ENCODE results near the gene WWOX. TPM values are rescaled to one million over a fixed set of nuclear protein-coding genes. Genes with fewer than 3 reads are reported as not detected.

WWOX gene
- total and polyA plus RNA-seq, 2 of the 4 experiments (the other 2 are of a cell fraction), result 2.7 to 5.4 TPM

GRCh38 chr16:79190542-79190941 lies 1091.1 kb downstream of the WWOX start:
- WGBS, 2 experiments (ENCODE audit: extremely low coverage in 2 of 2, insufficient read length in 1 of 2), result no CpG with 5 or more reads among the region's 1 CpG
- H2BK20ac ChIP-seq (ENCODE audit: low read depth, low read length), result no peak overlapping the region
- no peak overlapping the region for H2BK120ac ChIP-seq (ENCODE audit: low read depth, low read length)
- dilution Hi-C loops (cut with HindIII; ENCODE audit: low sequenced_read_pairs, unreplicated experiment), result no loop called here
- ATAC-seq (ENCODE audit: low read depth) (no peak), DNase-seq (no peak)
- intact Hi-C loops (cut with micrococcal nuclease), result no loop called here
- no peaks in the 10 kb centered on the region for H3K9me1 ChIP-seq (ENCODE audit: insufficient read depth, low read length)
- ChIA-PET CTCF (no interaction called here), POLR2A (ENCODE audit: unreplicated experiment) (no interaction called here)
- H4K91ac ChIP-seq (ENCODE audit: insufficient read depth, low read depth, low read length), result no peak overlapping the region
- no peak overlapping the region for H3K4me3 ChIP-seq (ENCODE audit: insufficient read depth, low read depth, low read length)
- H3K27ac ChIP-seq (ENCODE audit: insufficient read depth, low read length), result no peak overlapping the region
- no peaks in the 10 kb centered on the region for H3K36me3 ChIP-seq (ENCODE audit: control insufficient read depth, insufficient read depth, low read length)
- H3K9ac ChIP-seq (ENCODE audit: low read depth, low read length), result no peak overlapping the region
- H3K27me3 ChIP-seq (ENCODE audit: control insufficient read depth, insufficient read depth, low read length), result no peaks in the 10 kb centered on the region
- H4K5ac ChIP-seq (ENCODE audit: low read depth, low read length), result no peak overlapping the region
- H2BK5ac ChIP-seq (ENCODE audit: low read depth, low read length, poor library complexity, severe bottlenecking), result no peak overlapping the region
- no TSS peak for BruUV-seq (replicated peaks)
- no peak overlapping the region for H3K23ac ChIP-seq (ENCODE audit: low read depth, low read length)
- H3K18ac ChIP-seq (ENCODE audit: low read depth, low read length), result no peak overlapping the region
- no peak overlapping the region for H3K14ac ChIP-seq (replicated peaks; ENCODE audit: low read depth, low read length)
- TF ChIP-seq POLR2A (IDR thresholded peaks at IDR 0.05; ENCODE audit: low read depth, low read length) (no peak), SMC3 (IDR thresholded peaks at IDR 0.05; ENCODE audit: low read depth, low read length) (no peak), CHD1 (IDR thresholded peaks at IDR 0.05; ENCODE audit: low read depth, low read length) (no peak), MAZ (IDR thresholded peaks at IDR 0.05; ENCODE audit: borderline replicate concordance, low read depth, low read length) (no peak), FOS (IDR thresholded peaks at IDR 0.05; ENCODE audit: low read depth, low read length) (no peak), RAD21 (IDR thresholded peaks at IDR 0.05; ENCODE audit: low read length) (no peak), RCOR1 (IDR thresholded peaks at IDR 0.05; ENCODE audit: insufficient replicate concordance, low read length) (no peak), MAFK (IDR thresholded peaks at IDR 0.05; ENCODE audit: low read depth, low read length) (no peak), MXI1 (IDR thresholded peaks at IDR 0.05; ENCODE audit: borderline replicate concordance, low read depth, low read length) (no peak), RFX5 (IDR thresholded peaks at IDR 0.05; ENCODE audit: low read depth, low read length) (no peak)
- TF ChIP-seq, protein P1, sequence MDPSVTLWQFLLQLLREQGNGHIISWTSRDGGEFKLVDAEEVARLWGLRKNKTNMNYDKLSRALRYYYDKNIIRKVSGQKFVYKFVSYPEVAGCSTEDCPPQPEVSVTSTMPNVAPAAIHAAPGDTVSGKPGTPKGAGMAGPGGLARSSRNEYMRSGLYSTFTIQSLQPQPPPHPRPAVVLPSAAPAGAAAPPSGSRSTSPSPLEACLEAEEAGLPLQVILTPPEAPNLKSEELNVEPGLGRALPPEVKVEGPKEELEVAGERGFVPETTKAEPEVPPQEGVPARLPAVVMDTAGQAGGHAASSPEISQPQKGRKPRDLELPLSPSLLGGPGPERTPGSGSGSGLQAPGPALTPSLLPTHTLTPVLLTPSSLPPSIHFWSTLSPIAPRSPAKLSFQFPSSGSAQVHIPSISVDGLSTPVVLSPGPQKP (IDR thresholded peaks at IDR 0.05; ENCODE audit: borderline replicate concordance, low read depth, low read length), result no peak
- TF ChIP-seq, protein P2, sequence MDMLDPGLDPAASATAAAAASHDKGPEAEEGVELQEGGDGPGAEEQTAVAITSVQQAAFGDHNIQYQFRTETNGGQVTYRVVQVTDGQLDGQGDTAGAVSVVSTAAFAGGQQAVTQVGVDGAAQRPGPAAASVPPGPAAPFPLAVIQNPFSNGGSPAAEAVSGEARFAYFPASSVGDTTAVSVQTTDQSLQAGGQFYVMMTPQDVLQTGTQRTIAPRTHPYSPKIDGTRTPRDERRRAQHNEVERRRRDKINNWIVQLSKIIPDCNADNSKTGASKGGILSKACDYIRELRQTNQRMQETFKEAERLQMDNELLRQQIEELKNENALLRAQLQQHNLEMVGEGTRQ (IDR thresholded peaks at IDR 0.05; ENCODE audit: low read depth, low read length), result no peak
- H3K9me3 ChIP-seq (ENCODE audit: control insufficient read depth, insufficient read depth, low read length), result peaks cover 26% of the 10 kb centered on the region
- no peak overlapping the region for H3K56ac ChIP-seq (ENCODE audit: extremely low read depth, insufficient read depth, low read length)
- no peak overlapping the region for H2AFZ ChIP-seq (replicated peaks; ENCODE audit: low read length, poor library complexity)
- H4K8ac ChIP-seq (ENCODE audit: low read depth in 2 of 2, low read length in 2 of 2), result no peak overlapping the region
- H4K20me1 ChIP-seq (ENCODE audit: insufficient read depth, low read length), result no peaks in the 10 kb centered on the region
- H3K79me1 ChIP-seq (ENCODE audit: low read depth in 1 of 2, low read length in 2 of 2), result no peaks in the 10 kb centered on the region
- no peaks in the 10 kb centered on the region for H3K4me1 ChIP-seq (ENCODE audit: control insufficient read depth, insufficient read depth, low read length)
- no peak overlapping the region for H2AK9ac ChIP-seq (replicated peaks; ENCODE audit: low read depth, low read length, poor library complexity)
- no peak overlapping the region for H2BK15ac ChIP-seq (ENCODE audit: low read depth, low read length)
- H2AK5ac ChIP-seq (ENCODE audit: low read depth, low read length), result no peak overlapping the region
- H3K4ac ChIP-seq (ENCODE audit: low read depth, low read length), result no peak overlapping the region
- in situ Hi-C loops (cut with MboI; ENCODE audit: low sequenced_read_pairs), result no loop called here
- H3K4me2 ChIP-seq (ENCODE audit: low read depth, low read length), result no peak overlapping the region
